Osteoblast (primary cell): ENCODE data around the gene BNIP3. TPM values are rescaled to one million over a fixed set of nuclear protein-coding genes. Genes with fewer than 3 reads are reported as not detected.

Experiments
- DNase-seq: peaks from one replicate; pipeline ENCODE4 v3.0.0; 2011; ENCODE audit warnings: low spot score, mixed read lengths; ENCODE audit not compliant: insufficient read length; ENCODE audit errors: missing footprints
- H2AFZ ChIP-seq: 2 replicates; pipeline ENCODE4 v1.6.0; 2011; ENCODE audit warnings: mild to moderate bottlenecking, low read length
- H3K27ac ChIP-seq: 2 replicates; pipeline ENCODE4 v1.5.1; 2011; ENCODE audit warnings: mild to moderate bottlenecking, low read depth, low read length, moderate library complexity
- H3K27me3 ChIP-seq: 2 replicates; pipeline ENCODE4 v1.6.0; 2012; ENCODE audit warnings: mild to moderate bottlenecking, control low read depth, inconsistent platforms, low read length, moderate library complexity; ENCODE audit not compliant: insufficient read depth
- H3K36me3 ChIP-seq: 2 replicates; pipeline ENCODE4 v1.5.1; 2011; ENCODE audit warnings: mild to moderate bottlenecking, low read length, control low read depth, moderate library complexity; ENCODE audit not compliant: insufficient read depth
- H3K4me1 ChIP-seq: 2 replicates; pipeline ENCODE4 v1.5.1; 2011; ENCODE audit warnings: mild to moderate bottlenecking, low read length, control low read depth, moderate library complexity; ENCODE audit not compliant: insufficient read depth
- H3K4me2 ChIP-seq: 2 replicates; pipeline ENCODE4 v1.6.0; 2011; ENCODE audit warnings: mild to moderate bottlenecking, low read length; ENCODE audit not compliant: insufficient read depth
- H3K4me3 ChIP-seq: fragments of 200-600 bp; sonication (generic); 3 replicates; pipeline ENCODE4 v1.5.1; 2012; ENCODE audit warnings: mild to moderate bottlenecking, low read length, inconsistent platforms; ENCODE audit not compliant: insufficient read depth
- H3K79me2 ChIP-seq: 2 replicates; pipeline ENCODE4 v1.6.0; 2012; ENCODE audit warnings: mild to moderate bottlenecking, low read length, control low read depth, inconsistent platforms; ENCODE audit not compliant: insufficient read depth
- H3K9me3 ChIP-seq: 2 replicates; pipeline ENCODE4 v1.5.1; 2011; ENCODE audit warnings: low read depth, low read length, control low read depth
- H4K20me1 ChIP-seq: 2 replicates; pipeline ENCODE4 v1.6.0; 2012; ENCODE audit warnings: mild to moderate bottlenecking, low read length, control low read depth; ENCODE audit not compliant: insufficient read depth
- CTCF ChIP-seq: IDR thresholded peaks from 2 replicates; pipeline ENCODE4 v1.5.1; 2011; ENCODE audit warnings: mild to moderate bottlenecking, low read depth, low read length, moderate library complexity; ENCODE audit errors: extremely low read depth
- total RNA-seq: library from RNA; depleted of rRNA; stranded (reverse); fragments of >200 nt; gene quantifications from 2 replicates; pipeline ENCODE4 v1.2.3, GENCODE V29; 2012

Gene BNIP3
- total RNA-seq, 1 donor: 112 TPM

GRCh38 chr10:132003282-132003924 is 21.7 kb upstream of the BNIP3 start:
- Histone ChIP-seq H3K79me2 (no peaks in the 10 kb centered on the region), H3K4me2 (no peak overlapping the region), H3K27me3 (no peaks in the 10 kb centered on the region), H3K36me3 (no peaks in the 10 kb centered on the region), H3K4me1 (no peaks in the 10 kb centered on the region), H3K4me3 (no peak overlapping the region), H4K20me1 (no peaks in the 10 kb centered on the region), H3K9me3 (no peaks in the 10 kb centered on the region), H2AFZ (no peak overlapping the region), H3K27ac (no peak overlapping the region)
- TF ChIP-seq CTCF: no peak
- no peak for DNase-seq

GRCh38 chr10:132002004-132002403 is 20.3 kb upstream of the BNIP3 start:
- H3K4me2 ChIP-seq: peak overlapping the region; percentile 88
- H3K4me1 ChIP-seq: no peaks in the 10 kb centered on the region
- H3K9me3 ChIP-seq: no peaks in the 10 kb centered on the region
- TF ChIP-seq CTCF: no peak
- no peaks in the 10 kb centered on the region for H3K36me3 ChIP-seq
- no peaks in the 10 kb centered on the region for H3K27me3 ChIP-seq
- no peaks in the 10 kb centered on the region for H4K20me1 ChIP-seq
- no peak overlapping the region for H3K27ac ChIP-seq
- no peaks in the 10 kb centered on the region for H3K79me2 ChIP-seq
- peak overlapping the region; percentile 64 for H3K4me3 ChIP-seq
- H2AFZ ChIP-seq: no peak overlapping the region
- no peak for DNase-seq

GRCh38 chr10:132001238-132001972 is 19.7 kb upstream of the BNIP3 start:
- Histone ChIP-seq H2AFZ (peak overlapping the region; percentile 92), H3K79me2 (no peaks in the 10 kb centered on the region), H3K27ac (no peak overlapping the region), H3K4me1 (no peaks in the 10 kb centered on the region), H4K20me1 (no peaks in the 10 kb centered on the region), H3K27me3 (no peaks in the 10 kb centered on the region), H3K4me2 (peak overlapping the region; percentile 88), H3K36me3 (no peaks in the 10 kb centered on the region), H3K4me3 (peak overlapping the region; percentile 64), H3K9me3 (no peaks in the 10 kb centered on the region)
- no peak for DNase-seq
- peak; percentile 18 for TF ChIP-seq CTCF
